Heart right ventricle (tissue), 16 donors: ENCODE results near the gene FAM118B. TPM values are rescaled to one million over a fixed set of nuclear protein-coding genes. Genes with fewer than 3 reads are reported as not detected.

ENCODE experiments used
- ATAC-seq, 8 donors: fragments of 200-7000 bp; cut with Tn5 transposase; one replicate each; pipeline ENCODE4 v1.9.1; 2020; ENCODE audit warnings: mild to moderate bottlenecking in 8 of 8, moderate library complexity in 8 of 8, moderate number of reproducible peaks in 1 of 8
- DNase-seq, 2 donors: peaks; one replicate each; pipeline ENCODE4 v3.0.0-alpha.2; 2020
- H3K27ac ChIP-seq, 10 donors: fragments of 200-600 bp; sonication (generic) in 2 of 10; one replicate each; pipeline versions ENCODE4 v1.5.0 to v1.8.0; 2020 to 2022; ENCODE audit warnings: mild to moderate bottlenecking in 3 of 10
- H3K27me3 ChIP-seq, 7 donors: fragments of 200-600 bp; one replicate each; pipeline ENCODE4 v1.8.0; 2021 to 2022; ENCODE audit warnings: mild to moderate bottlenecking in 2 of 7
- H3K36me3 ChIP-seq, 9 donors: fragments of 200-600 bp; sonication (generic) in 1 of 9; one replicate each; pipeline versions ENCODE4 v1.5.0 to v1.8.0; 2020 to 2022; ENCODE audit warnings: mild to moderate bottlenecking in 2 of 9
- H3K4me1 ChIP-seq, 9 donors: fragments of 200-600 bp; sonication (generic) in 1 of 9; one replicate each; pipeline versions ENCODE4 v1.5.0 to v1.8.0; 2020 to 2022; ENCODE audit warnings: mild to moderate bottlenecking in 4 of 9
- H3K4me3 ChIP-seq, 10 donors: fragments of 200-600 bp; sonication (generic) in 2 of 10; one replicate each; pipeline versions ENCODE4 v1.5.0 to v1.8.0; 2020 to 2022; ENCODE audit warnings: mild to moderate bottlenecking in 7 of 10, moderate library complexity in 2 of 10
- H3K9me3 ChIP-seq, 11 donors: fragments of 200-600 bp in 10 of 11; sonication (generic) in 2 of 11; one replicate each; pipeline versions ENCODE4 v1.5.0 to v1.8.0; 2013 to 2022; ENCODE audit warnings: mild to moderate bottlenecking in 2 of 11, control low read depth in 1 of 11, moderate library complexity in 1 of 11
- WGBS, 2 donors: extraction: QIAGEN DNeasy Blood & Tissue Kit; methylation state at CpG; one replicate each; pipeline ENCODE4 v1.1.7; 2013; ENCODE audit warnings: inconsistent platforms in 1 of 2; 5-methylcytosine and 5-hydroxymethylcytosine counted together
- intact Hi-C, 10 donors: fragments of 100-400 bp; cut with DNase I; formaldehyde crosslinking; loops; one replicate each; pipeline versions ENCODE4 v1.11.1 to v1.14.2; 2022
- polyA plus RNA-seq, 2 donors: library from polyadenylated mRNA; stranded (reverse); fragments of 200-250 nt; gene quantifications; one replicate each; pipeline ENCODE4 v1.2.3, GENCODE V29; 2013
- total RNA-seq, 10 donors: library from RNA; stranded (reverse); fragmentation: NEBNext Ultra II Directional in 3 of 10; extraction: Animal tissue kit (Norgen Biotek cat#: 25700) in 3 of 10; gene quantifications; one replicate each; pipeline versions ENCODE4 v1.2.1 to v1.2.4, GENCODE V29; 2021 to 2023
- TF ChIP-seq, protein P1 (sequence below), 9 donors: fragments of 200-600 bp; sonication (generic) in 2 of 9; IDR thresholded peaks; one replicate each; pipeline versions ENCODE4 v1.5.0 to v1.8.0; 2021 to 2022; ENCODE audit warnings: antibody characterized with exemption in 9 of 9, mild to moderate bottlenecking in 5 of 9, moderate library complexity in 1 of 9
- donor health status: Arrhythmogenic right ventricular cardiomyopathy.
- donor health status: ischemic (EF 13 %, LVEDD 7.1; RV severe dilation, severe dysfunction).
- donor health status: healthy with polysubstance abuse.
- donor health status: DM: no; HTN: yes; CAD: no.
- donor health status: DM: no; HTN: no; CAD: no.
- donor health status: ischemic (EF 25% LVEDD 6.9; RV normal size, moderate dysfunction).
- donor health status: ischemic (EF 25% LVEDD 5.7; RV mildly dilated, moderate dysfunction).
- donor health status: healthy.
- donor health status: DM: yes; HTN: yes; CAD: no.
- donor health status: Ischemic cardiomyopathy.
- donor health status: ischemic (EF 35%, LVEDD 5.7; RV mildly dilated, moderate dysfunction).
- donor health status: nonischemic (EF 11% LVEDD 7.7; RV severe dilation, severe dysfunction).
- donor health status: DM: yes; HTN: yes; CAD: no.
- donor health status: PGD.
- donor health status: ischemic (EF 29% LVEDD 5.4; RV normal size, mild dysfunction).
- donor health status: nonischemic (EF 23%, LVEDD 6.1; RV moderate dilation, normal function).

FAM118B gene
- total and polyA plus RNA-seq, 12 donors: 7.6 to 52.8 (median 22.5) TPM

DNA sequence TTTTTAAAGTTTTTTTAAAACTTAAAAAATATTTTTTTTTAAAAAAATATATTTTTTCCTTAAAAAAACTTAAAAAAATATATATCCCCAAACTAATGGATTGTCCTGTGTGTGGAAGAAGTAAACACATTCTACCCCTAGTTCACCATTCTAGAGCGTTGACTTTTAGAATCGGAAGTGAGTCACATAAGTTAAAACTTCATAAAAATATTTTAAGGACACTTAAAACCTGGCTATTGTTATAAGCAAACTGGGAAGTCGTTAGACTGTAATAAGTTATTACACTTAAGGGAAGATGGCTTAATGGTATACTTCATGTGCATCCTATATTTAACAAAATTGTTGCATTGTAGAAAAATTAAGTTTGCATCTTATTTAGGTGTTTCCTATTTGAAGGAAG lies 21.1 kb downstream of the FAM118B start:
- intact Hi-C loops: no loop called here
- Histone ChIP-seq H3K27ac (peak overlapping the region in 1 of 10 donors; percentile 36), H3K4me3 (no peak overlapping the region), H3K36me3 (peaks cover 0 to 45% (median 5%) of the 10 kb centered on the region in 9 donors), H3K4me1 (peaks cover 0 to 33% (median 29%) of the 10 kb centered on the region in 9 donors), H3K9me3 (no peaks in the 10 kb centered on the region), H3K27me3 (no peaks in the 10 kb centered on the region)
- ATAC-seq: no peak
- TF ChIP-seq, protein P1, sequence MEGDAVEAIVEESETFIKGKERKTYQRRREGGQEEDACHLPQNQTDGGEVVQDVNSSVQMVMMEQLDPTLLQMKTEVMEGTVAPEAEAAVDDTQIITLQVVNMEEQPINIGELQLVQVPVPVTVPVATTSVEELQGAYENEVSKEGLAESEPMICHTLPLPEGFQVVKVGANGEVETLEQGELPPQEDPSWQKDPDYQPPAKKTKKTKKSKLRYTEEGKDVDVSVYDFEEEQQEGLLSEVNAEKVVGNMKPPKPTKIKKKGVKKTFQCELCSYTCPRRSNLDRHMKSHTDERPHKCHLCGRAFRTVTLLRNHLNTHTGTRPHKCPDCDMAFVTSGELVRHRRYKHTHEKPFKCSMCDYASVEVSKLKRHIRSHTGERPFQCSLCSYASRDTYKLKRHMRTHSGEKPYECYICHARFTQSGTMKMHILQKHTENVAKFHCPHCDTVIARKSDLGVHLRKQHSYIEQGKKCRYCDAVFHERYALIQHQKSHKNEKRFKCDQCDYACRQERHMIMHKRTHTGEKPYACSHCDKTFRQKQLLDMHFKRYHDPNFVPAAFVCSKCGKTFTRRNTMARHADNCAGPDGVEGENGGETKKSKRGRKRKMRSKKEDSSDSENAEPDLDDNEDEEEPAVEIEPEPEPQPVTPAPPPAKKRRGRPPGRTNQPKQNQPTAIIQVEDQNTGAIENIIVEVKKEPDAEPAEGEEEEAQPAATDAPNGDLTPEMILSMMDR (IDR thresholded peaks at IDR 0.05): no peak
- DNase-seq: no peak
- 90 to 91% methylated on average over 3 of the region's 3 CpGs for WGBS, 2 donors

- intact Hi-C loops: no loop called here
- no peak overlapping the region for H3K4me3 ChIP-seq
- peaks cover 0 to 33% (median 29%) of the 10 kb centered on the region in 9 donors for H3K4me1 ChIP-seq
- WGBS, 2 donors: 86 to 97% methylated on average over 4 of the region's 4 CpGs
- no peak for DNase-seq
- TF ChIP-seq, protein P1 (IDR thresholded peaks at IDR 0.05): no peak
- no peak for ATAC-seq
- no peaks in the 10 kb centered on the region for H3K27me3 ChIP-seq
- peaks cover 0 to 51% (median 5%) of the 10 kb centered on the region in 9 donors for H3K36me3 ChIP-seq
- no peaks in the 10 kb centered on the region for H3K9me3 ChIP-seq
- no peak overlapping the region for H3K27ac ChIP-seq
Measured at GRCh38 chr11:126233391-126233790, 21.8 kb downstream of the FAM118B start.

- intact Hi-C loops: no loop called here
- H3K27ac ChIP-seq: peak overlapping the region in 2 of 10 donors; percentile 3 to 6
- TF ChIP-seq, protein P1 (IDR thresholded peaks at IDR 0.05): no peak
- H3K4me3 ChIP-seq: no peak overlapping the region
- H3K4me1 ChIP-seq: peaks cover 0 to 7% (median 0%) of the 10 kb centered on the region in 9 donors
- H3K36me3 ChIP-seq: peaks cover 0 to 86% (median 36%) of the 10 kb centered on the region in 9 donors
- no peak for DNase-seq
- H3K9me3 ChIP-seq: no peaks in the 10 kb centered on the region
- WGBS, 2 donors: 80 to 82% methylated on average over 2 of the region's 2 CpGs
- peak in 1 of 8 donors; percentile 19 for ATAC-seq
- H3K27me3 ChIP-seq: no peaks in the 10 kb centered on the region
Measured at GRCh38 chr11:126246636-126247035, 35.1 kb downstream of the FAM118B start.

GRCh38 chr11:126253265-126253664 lies 41.7 kb downstream of the FAM118B start:
- peaks cover 0 to 93% (median 23%) of the 10 kb centered on the region in 9 donors for H3K36me3 ChIP-seq
- no peak for ATAC-seq
- no peak for DNase-seq
- peaks cover 0 to 7% (median 0%) of the 10 kb centered on the region in 9 donors for H3K4me1 ChIP-seq
- intact Hi-C loops: no loop called here
- no peak overlapping the region for H3K27ac ChIP-seq
- H3K4me3 ChIP-seq: no peak overlapping the region
- H3K9me3 ChIP-seq: no peaks in the 10 kb centered on the region
- TF ChIP-seq, protein P1 (IDR thresholded peaks at IDR 0.05): no peak
- 93 to 94% methylated on average over 4 of the region's 4 CpGs for WGBS, 2 donors
- no peaks in the 10 kb centered on the region for H3K27me3 ChIP-seq
